Measurements from ENCODE around the gene PUSL1.

Gene PUSL1

DNA sequence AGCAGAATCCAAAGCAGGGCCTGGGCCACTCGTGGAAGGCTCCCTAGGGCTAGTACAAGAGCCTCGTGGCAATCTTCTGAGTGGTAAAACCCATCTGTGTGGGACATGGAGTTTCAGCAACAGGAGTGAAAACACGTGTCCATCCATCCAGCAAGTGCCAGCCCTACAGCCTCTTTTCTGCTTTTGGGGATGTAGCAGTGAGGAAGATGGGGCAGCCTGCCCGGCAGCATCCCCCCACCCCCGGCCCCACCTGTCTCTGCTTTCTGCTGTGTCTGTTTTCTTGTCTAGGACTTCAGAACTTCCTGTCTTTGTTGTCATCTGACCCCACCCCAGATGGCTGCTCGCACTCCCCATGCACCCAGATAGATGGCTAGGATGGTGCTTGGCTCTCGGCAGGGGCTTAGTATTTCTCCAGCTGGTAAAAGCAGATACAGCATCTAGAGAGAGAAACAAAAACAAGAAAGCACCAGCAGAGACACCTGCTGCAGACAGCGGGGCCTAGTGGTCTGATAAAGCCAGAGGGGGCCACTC, 17.7 kb downstream of the PUSL1 start:
- no peak for DNase-seq

DNA sequence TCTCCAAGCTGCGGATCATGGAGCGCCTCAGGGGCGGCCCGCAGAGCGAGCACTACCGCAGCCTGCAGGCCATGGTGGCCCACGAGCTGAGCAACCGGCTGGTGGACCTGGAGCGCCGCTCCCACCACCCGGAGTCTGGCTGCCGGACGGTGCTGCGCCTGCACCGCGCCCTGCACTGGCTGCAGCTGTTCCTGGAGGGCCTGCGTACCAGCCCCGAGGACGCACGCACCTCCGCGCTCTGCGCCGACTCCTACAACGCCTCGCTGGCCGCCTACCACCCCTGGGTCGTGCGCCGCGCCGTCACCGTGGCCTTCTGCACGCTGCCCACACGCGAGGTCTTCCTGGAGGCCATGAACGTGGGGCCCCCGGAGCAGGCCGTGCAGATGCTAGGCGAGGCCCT, 18.9 kb downstream of the PUSL1 start:
- DNase-seq = no peak

- no peak for DNase-seq
Observed at GRCh38 chr1:1328254-1328653, 19.9 kb downstream of the PUSL1 start.

DNA sequence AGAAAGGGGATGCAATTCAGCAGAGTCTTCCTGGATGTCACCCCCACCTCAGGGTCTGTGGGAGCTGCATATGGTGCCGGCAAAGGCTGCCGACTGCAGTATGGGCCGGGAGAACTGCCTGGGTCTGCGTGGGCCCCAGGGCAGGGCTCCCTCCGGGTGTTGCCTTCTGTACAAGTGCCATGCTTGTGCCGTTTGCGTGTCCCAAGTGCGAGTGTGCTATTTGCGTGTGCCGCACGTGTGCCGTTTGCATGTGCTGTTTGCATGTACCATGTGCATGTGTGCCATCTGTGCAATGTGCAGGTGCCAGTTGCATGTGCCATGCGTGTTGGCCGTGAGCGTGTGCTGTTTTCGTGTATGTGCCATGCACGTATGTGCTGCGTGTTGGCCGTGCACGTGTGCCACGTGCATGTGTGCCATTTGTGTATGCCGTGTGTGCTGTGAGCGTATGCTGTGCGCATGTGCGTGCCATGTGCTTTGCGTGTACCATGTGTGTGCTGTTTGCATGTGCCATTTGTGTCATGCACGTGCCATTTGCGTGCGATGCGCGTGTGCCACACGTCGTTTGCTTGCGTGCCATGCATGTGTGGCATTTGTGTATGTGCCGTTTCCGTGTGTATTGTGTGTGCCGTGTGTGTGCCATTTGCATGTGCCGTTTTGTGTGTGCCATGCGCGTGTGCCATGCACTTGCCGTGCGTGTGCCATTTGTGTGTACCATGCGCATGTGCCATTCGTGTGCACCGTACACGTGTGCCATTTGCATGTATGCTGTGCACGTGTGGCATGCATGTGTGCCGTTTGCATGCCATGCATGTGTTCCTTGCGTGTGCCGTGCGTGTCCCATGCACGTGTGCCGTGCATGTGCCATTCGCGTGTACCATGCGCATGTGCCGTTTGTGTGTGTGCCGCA, 21.2 kb downstream of the PUSL1 start:
- DNase-seq = no peak

- DNase-seq = no peak
Observed at GRCh38 chr1:1330366-1331067, 22.1 kb downstream of the PUSL1 start.

DNA sequence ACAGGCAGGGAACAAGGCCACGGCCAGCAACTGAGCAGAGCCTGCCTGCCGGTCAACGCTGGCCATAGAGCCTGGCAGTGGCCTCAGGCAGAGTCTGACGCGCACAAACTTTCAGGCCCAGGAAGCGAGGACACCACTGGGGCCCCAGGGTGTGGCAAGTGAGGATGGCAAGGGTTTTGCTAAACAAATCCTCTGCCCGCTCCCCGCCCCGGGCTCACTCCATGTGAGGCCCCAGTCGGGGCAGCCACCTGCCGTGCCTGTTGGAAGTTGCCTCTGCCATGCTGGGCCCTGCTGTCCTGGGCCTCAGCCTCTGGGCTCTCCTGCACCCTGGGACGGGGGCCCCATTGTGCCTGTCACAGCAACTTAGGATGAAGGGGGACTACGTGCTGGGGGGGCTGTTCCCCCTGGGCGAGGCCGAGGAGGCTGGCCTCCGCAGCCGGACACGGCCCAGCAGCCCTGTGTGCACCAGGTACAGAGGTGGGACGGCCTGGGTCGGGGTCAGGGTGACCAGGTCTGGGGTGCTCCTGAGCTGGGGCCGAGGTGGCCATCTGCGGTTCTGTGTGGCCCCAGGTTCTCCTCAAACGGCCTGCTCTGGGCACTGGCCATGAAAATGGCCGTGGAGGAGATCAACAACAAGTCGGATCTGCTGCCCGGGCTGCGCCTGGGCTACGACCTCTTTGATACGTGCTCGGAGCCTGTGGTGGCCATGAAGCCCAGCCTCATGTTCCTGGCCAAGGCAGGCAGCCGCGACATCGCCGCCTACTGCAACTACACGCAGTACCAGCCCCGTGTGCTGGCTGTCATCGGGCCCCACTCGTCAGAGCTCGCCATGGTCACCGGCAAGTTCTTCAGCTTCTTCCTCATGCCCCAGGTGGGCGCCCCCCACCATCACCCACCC, 22.9 kb downstream of the PUSL1 start, which contains the start of gene TAS1R3:
TSS of gene TAS1R3 (plus strand) at position 213 of the 898 bp plus-strand sequence. CDS start at position 279, 66 bp downstream.
- no peak for DNase-seq

DNA sequence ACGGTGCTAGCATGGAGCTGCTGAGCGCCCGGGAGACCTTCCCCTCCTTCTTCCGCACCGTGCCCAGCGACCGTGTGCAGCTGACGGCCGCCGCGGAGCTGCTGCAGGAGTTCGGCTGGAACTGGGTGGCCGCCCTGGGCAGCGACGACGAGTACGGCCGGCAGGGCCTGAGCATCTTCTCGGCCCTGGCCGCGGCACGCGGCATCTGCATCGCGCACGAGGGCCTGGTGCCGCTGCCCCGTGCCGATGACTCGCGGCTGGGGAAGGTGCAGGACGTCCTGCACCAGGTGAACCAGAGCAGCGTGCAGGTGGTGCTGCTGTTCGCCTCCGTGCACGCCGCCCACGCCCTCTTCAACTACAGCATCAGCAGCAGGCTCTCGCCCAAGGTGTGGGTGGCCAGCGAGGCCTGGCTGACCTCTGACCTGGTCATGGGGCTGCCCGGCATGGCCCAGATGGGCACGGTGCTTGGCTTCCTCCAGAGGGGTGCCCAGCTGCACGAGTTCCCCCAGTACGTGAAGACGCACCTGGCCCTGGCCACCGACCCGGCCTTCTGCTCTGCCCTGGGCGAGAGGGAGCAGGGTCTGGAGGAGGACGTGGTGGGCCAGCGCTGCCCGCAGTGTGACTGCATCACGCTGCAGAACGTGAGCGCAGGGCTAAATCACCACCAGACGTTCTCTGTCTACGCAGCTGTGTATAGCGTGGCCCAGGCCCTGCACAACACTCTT, 23.8 kb downstream of the PUSL1 start:
- DNase-seq = no peak

DNA sequence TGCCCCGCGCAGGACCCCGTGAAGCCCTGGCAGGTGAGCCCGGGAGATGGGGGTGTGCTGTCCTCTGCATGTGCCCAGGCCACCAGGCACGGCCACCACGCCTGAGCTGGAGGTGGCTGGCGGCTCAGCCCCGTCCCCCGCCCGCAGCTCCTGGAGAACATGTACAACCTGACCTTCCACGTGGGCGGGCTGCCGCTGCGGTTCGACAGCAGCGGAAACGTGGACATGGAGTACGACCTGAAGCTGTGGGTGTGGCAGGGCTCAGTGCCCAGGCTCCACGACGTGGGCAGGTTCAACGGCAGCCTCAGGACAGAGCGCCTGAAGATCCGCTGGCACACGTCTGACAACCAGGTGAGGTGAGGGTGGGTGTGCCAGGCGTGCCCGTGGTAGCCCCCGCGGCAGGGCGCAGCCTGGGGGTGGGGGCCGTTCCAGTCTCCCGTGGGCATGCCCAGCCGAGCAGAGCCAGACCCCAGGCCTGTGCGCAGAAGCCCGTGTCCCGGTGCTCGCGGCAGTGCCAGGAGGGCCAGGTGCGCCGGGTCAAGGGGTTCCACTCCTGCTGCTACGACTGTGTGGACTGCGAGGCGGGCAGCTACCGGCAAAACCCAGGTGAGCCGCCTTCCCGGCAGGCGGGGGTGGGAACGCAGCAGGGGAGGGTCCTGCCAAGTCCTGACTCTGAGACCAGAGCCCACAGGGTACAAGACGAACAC, 24.5 kb downstream of the PUSL1 start:
- no peak for DNase-seq

GRCh38 chr1:1333551-1334241, 25.3 kb downstream of the PUSL1 start:
- DNase-seq = no peak

- DNase-seq = no peak
Observed at GRCh38 chr1:1334835-1335234, 26.4 kb downstream of the PUSL1 start.

- DNase-seq = no peak
Observed at GRCh38 chr1:1335283-1335682, 26.9 kb downstream of the PUSL1 start.

GRCh38 chr1:1335792-1336248, 27.4 kb downstream of the PUSL1 start:
- DNase-seq = no peak

- no peak for DNase-seq
Observed at GRCh38 chr1:1336446-1336845, 28.0 kb downstream of the PUSL1 start.

DNA sequence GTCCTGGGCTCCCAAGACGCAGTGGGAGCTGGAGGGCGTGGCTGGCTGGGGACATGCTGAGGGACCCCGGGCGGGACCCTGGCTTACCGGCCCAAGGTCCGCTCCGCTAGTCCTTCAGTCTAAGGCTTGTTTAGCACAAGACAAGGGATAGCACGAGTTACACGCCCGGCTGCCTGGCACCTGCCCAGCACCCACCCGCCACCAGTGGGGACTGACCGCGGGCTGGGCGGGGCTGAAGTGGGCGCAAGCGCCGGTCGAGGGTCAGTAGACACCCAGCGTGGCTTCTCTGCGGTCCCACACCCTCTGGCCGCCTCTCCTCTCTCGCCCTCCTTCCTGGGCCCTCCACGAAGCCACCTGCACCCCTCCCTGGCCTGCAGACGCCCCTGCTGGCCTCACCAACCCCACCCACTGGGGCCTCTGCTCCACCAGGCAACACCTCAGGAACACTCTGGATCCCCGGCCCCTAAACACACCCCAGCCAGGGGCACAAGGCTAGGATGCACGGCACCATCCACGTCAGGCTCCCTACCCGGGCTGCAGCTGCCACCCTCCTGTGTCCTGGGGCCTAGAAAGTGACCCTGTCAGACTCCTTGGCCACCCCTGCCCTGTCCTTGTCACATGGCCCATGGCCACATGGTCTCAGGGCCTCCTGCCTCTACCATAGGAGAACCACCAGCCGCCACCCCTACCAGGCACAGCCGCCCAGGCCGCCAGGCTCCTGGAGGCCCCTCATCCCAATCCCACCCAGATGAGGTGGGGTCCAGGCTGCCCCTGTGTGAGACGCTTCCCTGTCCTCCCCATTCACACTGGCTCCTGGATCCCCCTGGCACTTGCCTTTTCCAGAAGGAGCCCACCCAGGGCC, 28.8 kb downstream of the PUSL1 start:
- no peak for DNase-seq

GRCh38 chr1:1337793-1338147, 29.4 kb downstream of the PUSL1 start:
- DNase-seq = peak; percentile 62

GRCh38 chr1:1338278-1338677, 29.9 kb downstream of the PUSL1 start:
- DNase-seq = no peak

DNA sequence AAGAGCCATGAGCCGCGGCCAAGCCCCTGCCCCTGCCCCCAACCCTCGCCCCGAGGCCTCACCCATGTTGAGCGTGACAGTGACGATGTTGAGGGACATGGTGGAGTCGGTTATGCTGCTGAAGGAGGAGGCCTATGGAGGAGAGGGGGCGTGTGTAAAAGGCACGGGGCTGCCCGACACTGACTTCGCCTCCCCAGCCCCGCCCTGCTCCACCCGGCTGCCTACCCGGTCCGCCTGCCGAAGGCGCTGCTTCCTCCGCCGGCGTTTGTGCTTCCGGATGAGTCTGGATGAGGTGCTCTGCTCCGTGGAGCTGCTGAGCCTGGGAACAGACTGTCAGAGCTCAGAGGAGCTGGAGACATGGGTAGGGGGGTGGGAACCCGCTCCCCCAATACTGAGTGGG, 31.8 kb downstream of the PUSL1 start:
- no peak for DNase-seq

DNA sequence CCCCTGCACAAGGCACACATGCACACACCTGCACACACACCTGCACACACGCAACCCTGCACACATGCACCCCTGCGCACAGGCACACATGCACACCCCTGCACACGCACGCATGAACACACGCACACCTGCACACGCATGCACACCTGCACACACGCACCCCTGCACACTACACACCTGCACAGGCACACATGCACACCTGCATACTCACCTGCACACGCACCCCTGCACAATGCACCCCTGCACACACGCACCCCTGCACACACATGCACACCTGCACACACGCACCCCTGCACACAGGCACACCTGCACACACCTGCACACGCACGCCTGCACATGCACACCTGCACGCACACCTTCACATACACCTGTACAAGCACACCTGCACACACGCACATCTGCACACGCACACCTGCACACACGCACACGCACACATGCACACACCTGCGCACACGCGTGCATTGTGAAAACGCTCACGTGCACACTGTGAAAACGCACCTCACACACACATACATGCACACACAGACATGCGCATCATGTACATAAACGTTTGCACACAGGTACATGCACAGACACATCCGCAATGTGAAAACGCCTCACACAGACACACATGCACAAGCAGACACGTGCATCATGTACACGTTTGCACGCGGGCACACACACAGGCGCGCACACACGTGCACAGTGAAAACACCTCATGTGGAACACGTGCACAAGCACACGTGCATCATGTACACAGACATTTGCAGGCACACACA, 32.6 kb downstream of the PUSL1 start:
- DNase-seq = no peak

GRCh38 chr1:1341549-1342021, 33.2 kb downstream of the PUSL1 start:
- DNase-seq = no peak

All from activated CD4-positive, alpha-beta T cell treated with anti-CD3 and anti-CD28 coated beads, Interleukin-2, Interleukin-6, amounts not matched to agents 100 ng/mL and 50 ng/mL, durations not matched to agents 16 hours and 8 hours (primary cell).